Right lung (tissue), 5 donors: ENCODE measurements around the gene MIPEP. TPM values are rescaled to one million over a fixed set of nuclear protein-coding genes. Genes with fewer than 3 reads are reported as not detected.
"Not testable (repeated sequence)": the region's sequence is repeated elsewhere in the genome, so short reads cannot be mapped to it uniquely, and the experiment has no call there.

Source experiments
- DNase-seq, 2 donors: peaks; one replicate each; pipeline ENCODE4 v3.0.0-alpha.2; 2013
- polyA plus RNA-seq, 5 donors: library from polyadenylated mRNA; unstranded; fragments of 120-200 nt; gene quantifications; one replicate each; pipeline versions ENCODE4 v1.2.1 to v1.2.3, GENCODE V29; 2013; ENCODE audit warnings: inconsistent platforms in 1 of 5, low replicate concordance in 1 of 5; ENCODE audit not compliant: insufficient read length in 5 of 5, insufficient read depth in 1 of 5

Gene MIPEP
- polyA plus RNA-seq, 5 donors, result 15.7 to 21.3 (median 16.8) TPM

DNA sequence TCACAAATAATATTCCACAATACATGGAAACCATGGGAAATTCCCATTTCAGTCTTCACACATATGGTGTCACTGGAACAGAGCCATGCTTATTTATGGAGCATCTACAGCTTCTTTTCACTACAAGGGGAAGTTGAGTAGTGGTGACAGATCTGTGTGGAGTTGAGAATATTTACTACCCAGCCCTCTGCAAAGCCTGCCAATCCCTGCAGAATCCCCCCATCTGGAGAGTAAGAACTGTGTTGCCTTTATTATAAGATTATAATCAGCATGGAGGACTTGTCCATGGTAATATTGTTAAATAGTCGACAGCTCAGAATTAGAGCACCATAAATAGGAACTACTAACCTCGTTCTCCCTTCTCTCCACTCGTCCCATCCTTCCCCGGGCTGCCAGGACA is 4.6 kb upstream of the MIPEP start:
- DNase-seq, result not testable (repeated sequence)

DNA sequence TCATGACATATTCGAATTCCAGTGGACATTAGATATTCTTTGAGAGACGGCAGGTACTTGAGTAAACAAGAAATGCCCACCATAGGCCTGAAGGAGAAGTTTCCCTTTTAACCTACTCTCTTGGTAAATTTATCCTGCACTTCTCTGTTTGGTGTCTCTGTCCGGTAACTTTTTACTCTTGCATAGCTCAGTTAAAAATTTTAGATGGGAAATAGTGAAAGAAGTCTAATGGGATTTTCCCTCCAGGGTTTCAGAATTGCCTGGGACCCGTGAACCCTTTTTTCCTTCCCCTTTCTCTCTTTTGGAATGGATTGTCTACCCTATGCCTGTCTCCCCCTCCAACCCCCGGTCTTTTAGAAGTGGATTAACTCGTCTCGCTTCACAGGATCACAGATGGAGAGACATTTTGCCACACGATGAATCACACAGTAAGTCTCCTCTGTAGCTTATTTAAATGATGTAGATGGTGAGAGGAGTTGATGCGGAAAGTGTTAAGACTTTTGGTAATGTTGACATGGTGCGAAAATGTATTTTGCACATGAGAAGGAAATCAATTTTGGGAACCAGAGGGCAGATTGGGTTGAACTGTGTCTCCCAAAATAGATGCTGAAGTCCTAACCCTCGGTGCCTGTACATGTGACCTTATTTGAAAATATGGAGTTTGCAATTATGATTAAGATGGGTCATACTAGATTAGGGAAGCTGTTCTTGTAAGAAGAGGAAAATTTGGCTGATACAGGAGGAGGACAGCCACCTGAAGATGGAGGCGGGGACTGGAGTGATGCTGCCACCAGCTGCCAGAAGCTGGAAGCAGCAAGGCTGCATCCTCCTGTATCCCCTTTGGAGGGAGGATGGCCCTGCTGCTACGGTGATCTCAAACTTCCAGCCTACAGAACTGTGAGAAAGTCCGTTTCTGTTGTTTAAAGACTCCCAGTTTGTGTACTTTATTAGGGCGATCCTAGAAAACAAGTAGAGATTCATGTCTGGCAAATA is 711 bp upstream of the MIPEP start:
- no peak for DNase-seq

DNA sequence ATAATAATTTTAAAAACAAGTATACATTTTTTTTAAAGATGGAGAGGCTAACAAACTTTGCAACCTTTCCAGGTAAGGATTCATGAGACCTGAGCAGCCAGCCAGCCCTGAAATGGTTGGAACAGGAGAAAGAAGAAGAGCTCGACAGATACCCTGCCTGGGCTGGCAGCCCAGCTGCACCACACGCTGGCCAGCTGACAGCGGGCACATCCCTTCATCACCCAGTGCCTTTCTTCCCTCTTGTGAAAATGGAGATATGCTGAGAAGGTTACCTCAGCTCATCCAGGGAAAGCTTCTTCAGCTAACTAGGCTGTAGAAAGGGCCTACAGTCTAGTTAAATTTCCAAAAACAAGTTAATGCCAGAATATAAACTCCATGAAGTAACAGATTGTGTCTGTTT is 4.8 kb downstream of the MIPEP start:
- not testable (repeated sequence) for DNase-seq

DNA sequence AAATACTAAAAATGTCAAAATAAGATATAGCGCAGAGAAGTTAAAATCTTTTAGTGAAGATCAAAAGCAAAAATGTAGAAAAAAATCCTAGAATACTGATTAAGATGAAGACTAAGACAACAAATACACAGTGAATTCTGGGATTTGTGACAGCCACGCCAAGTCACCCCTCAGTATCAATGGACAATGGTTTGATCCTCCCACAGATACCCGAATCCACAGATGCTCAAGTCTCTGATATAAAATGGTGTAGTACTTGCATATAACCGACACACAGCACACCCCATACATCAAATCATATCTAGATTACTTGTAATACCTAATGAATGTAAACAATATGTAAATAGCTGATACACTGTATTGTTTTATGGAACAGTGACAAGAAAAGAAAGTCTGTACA is 5.9 kb downstream of the MIPEP start:
- no peak for DNase-seq

DNA sequence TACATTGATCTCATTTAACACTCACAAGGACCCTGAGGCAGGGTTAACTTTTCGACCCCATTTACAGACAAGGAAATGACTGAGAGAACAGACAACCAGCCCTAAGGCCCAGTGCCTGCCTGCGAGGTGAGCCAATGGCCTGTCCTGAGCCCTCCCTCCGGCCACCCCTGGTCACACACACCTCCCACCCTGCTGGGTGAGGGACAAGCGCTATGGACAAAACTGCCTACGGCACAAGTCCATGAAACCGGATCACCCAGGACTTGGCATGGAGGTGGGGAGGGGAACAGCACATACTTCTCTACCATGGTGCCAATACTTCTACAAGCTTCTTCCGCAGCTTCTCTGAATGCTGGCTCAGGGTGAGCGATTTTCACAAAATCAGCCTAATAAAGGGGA is 7.8 kb downstream of the MIPEP start:
- not testable (repeated sequence) for DNase-seq

DNA sequence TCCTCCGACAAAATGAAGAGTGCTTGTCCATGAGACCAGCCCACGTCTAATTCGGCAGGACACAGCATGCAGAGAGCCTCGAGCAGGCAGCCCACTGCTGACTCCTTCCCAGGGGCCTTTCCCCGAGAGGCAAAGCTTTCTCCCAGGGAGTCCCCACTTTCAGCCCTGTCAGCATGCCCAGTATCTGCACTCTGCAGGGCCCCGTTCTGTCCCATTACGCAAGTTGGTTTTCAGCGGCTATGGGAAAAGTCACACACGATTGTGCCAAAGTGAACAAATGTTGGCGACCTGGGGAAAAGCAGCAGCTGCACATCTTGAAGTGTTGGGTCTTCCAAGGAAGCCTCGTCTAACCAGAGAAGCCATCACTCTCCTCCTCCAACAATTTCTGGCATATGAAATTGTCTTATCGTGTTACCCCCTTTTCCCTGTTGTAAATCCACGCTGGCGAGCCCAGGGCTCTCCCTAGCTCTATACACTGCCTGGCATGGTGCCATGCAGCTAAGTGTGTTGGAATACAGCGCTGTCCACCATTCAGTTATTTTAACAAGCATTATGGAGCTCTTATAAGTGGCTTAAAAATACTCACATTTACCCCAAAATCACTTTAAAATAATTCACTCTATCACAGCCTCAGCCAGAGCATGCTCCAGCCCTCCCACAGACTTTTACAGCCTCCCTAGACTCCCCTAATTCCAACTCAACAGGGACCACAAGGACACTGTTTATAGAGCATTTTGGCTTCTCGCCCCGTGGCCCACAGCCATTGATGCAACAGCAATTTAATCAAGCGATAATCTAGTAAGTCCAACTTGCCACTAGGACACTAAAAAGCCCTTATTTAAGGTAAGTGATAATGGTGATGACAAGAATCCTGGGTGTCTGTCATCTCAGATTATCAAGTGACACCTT is 8.5 kb downstream of the MIPEP start:
- DNase-seq, result peak; percentile 51 to 56

DNA sequence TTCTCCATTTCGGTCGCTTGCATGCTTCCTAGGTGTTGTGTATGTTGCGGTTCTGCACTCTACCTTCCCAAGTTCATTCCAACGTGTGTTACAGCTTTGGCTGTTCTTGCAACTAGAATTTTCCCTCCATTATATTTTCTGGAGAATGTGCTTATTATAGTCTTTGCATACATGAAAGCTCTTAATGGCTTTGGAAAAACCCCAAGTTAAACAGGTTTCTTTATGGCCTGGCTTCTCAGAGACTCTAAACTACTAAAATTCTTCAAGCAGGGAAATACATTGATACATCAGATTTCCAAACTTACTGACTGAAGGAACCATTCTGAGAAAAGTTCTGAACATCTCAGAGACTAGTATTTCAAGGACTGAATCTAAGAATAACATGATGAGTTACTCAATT is 11.9 kb downstream of the MIPEP start:
- DNase-seq, result no peak

DNA sequence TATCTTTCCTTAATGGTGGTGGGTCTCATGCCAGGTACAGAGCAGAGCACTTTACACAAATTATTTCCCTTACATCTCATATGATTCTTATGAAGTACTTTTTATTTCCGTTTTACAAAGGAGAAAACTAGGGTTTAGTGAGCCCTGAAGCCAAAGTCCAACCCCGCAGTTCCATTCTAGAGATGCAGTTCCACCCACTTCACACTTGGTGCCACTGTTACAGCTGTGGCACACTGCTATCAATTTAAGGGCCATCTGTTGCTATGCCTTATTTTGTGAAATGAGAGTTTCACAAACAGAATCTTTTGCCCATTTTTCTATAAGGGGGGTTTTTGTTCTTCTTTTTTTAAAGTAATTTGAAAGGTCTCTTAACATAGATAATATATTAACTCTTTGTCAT is 12.9 kb downstream of the MIPEP start:
- DNase-seq, result no peak

DNA sequence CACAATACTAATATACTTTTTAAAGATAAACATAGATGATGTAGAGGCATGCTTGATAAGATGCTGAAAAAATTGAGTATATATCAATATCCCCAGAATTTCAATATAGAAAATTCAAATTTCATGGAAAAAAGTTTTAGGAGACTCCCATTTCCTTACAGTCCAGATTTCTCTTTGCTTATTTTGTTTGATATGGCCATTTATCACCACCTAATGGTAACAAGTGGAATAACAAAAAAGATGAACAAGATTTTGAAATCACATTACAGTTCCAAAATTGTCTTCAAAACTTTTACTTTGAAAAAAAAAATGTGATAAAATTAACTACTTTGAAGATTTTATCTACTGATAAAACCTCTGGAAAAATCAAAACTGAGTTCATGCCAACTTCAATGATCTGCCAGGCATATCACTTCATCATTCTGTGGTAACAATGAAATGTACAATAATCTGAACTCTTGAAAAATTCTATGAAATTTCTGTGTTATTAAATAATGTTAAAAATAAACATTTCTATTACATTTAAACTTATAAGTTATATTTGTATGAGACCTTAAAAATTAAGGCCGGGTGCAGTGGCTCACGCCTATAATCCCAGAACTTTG is 17.5 kb downstream of the MIPEP start:
- peak in 1 of 2 donors; percentile 43 for DNase-seq

DNA sequence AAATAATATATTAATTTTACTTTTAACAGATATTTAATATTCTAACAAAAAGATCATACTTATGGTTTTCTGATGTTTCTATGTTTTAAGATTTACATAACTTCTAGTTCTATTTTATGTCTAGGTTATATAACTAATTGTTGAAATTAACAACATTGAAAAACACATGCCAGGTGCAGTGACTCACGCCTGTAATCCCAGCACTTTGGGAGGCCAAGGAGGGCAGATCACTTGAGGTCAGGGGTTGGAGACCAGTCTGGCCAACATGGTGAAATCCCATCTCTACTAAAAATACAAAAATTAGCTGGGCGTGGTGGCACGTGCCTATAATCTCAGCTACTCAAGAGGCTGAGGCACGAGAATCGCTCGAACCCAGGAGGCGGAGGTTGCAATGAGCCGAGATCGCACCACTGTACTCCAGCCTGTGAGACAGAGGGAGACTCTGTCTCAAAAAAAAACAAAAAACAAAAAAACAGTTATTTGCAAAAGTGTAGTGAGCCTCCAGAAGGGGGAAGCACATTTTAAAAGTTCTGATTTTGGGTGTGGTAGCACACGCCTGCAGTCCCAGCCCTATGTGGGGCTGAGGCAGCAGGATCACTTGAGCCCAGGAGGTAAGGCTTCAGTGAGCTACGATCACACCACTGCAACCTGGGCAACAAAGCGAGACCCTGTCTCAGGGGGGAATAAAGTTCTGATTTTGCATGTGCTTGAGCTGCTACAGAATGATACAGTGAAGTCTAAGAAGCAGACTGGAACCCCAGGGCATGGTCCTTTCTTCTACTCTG is 18.7 kb downstream of the MIPEP start:
- no peak for DNase-seq

DNA sequence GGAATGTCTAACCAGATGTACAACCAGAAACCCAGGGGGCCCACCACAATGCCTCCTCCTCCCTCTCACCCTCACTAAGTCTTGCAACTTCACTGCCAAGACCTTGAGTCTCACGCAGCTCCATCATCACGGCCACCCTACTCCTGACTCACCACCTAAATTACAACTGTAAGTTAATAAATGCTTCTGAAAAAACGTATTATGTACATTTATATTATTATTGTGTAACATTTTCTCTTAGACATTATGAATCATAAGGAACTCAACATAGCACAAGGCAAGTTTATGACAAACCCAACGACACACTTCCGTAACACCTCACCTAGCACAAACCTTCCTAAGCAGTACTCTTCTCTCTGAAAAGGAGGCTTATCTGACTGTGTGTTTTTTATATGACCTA is 20.7 kb downstream of the MIPEP start:
- DNase-seq, result no peak

DNA sequence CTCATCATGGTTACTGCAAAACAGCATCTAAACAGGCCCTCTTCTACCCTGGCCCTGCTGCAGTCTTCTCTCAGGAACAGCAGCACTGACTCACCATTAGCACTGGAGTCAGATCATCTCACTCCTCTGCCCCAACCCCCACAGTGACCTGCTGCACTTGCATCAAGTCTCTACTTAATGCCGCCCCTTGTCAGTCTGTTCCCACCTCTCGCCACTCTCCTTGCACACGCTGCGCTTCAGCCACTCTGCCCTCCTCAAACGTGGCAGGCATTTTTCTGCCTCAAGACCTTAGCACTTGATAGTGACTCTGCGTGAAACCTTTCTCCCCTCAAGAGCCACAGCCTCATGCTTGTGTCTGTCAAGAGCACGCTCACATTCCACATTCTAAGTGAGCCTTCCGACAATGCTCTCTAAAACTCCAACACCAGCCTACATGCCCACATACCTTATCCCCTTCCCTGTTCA is 22.1 kb downstream of the MIPEP start:
- no peak for DNase-seq

DNA sequence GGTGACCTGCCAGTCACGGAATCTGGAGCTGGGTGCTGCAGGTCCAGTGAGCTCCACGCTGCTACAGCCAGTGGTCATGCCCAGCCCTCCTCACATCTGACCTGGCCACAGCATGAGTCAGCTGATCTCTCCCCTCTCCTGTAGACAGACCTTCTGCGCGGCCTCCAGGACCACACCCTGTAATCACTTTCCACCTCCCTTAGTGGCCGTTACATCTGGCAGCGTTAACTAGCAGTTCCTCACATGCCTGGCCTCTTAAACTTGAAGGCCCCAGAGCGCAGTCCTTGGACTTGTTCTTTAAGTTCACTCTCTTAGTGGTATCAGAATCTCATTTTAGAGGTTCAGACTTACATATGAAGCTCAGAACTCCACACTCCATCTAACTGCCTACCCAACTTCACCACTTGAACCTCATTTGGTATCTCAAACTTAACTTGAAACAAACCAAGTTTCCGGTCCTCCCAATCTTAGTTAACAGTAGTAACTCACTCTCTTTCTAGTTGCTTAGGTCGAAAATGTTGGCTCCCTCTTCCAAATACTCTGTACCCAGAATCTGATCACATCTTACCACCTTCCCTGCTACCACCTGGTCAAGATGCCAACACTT is 22.7 kb downstream of the MIPEP start:
- DNase-seq, result no peak

DNA sequence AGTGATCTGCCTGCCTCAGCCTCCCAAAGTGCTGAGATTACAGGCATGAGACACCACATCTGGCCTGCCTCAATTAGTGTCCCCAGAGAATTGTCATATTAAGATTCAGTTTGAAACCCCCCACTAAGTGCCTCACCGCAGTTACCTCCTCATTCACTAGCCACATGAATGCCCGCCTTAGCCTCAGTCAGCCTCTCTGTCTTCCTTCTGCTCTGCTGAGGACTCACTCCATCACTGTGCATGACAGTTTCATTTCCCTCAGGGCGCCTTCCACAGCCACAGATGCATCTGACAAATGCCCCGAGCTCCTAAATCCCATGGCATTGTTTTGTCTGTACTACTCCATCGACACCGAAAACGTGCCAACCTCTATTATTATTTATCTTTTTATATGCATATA is 23.3 kb downstream of the MIPEP start:
- DNase-seq, result no peak

DNA sequence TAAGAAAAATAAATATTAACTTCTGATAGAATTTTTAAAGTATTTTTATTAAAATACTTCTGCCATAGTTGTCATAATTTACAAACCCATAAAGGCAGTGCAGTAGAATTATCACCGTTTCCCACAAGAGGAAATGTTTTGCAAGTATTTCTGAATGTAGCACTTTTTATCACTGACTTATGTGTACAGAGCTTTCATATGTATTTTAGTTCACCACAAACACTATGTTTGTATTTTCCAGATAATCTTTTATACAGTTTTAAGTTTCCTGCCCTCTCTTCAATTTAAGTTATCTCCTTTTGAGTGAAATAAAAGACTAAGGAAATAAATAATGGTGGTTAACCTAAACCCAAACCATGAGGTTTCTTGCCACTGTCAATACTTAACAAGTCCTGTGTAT is 24.2 kb downstream of the MIPEP start:
- DNase-seq, result no peak

DNA sequence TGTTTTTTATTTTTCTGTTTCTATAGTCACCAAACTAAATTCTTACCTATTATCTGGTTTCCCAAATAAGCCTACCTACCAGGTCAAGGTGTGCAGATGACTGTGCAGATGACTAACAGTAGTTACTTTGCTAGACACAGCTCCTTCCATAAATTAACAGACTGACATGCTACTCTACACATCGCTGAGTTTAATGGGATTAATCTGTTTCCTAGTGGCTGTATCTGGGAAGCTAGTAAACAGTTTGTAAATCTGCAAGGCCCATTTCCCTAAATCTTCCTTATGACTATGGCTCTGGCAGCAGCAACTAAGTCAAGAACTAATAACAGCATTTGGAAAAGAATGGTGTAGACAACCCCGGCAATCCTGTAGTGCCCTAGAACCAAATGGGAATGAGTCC is 27.9 kb downstream of the MIPEP start:
- DNase-seq, result no peak

DNA sequence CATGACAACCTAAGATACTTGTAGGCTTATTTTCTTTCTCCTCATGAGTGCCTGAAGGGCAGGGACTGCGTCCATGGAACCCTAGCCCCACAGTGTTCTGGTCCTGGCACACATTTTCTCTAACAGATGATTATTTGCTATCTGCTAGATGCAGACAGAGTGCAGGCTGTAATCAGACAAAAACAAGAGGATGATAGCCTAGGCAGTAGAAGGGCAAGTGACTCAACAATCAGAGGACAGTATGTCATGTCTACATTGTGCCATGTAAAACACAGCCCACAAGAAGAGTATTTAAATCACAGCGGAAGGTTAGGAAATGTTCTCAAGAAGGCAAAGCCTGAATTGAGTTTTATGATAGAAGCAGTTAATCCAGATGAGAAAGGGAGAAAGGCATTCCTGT is 29.3 kb downstream of the MIPEP start:
- no peak for DNase-seq

DNA sequence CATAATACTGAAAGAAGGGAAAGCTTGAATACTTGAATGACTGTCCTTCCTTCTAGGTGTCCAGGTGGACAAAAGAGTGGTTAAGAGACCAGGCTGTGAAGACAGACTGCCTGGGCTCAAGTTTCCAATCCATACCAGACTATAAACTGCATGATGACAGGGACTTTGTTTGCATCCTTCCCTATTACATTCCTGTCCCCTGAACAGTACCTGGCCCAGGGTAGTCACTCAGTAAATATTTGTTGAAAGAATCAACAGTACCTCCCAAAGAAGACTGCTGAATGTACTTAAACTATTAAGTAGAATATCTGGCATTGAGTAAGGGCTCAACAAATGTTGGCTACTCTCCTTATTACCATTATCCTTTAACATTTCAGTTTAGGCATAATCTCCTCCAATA is 29.7 kb downstream of the MIPEP start:
- no peak for DNase-seq

DNA sequence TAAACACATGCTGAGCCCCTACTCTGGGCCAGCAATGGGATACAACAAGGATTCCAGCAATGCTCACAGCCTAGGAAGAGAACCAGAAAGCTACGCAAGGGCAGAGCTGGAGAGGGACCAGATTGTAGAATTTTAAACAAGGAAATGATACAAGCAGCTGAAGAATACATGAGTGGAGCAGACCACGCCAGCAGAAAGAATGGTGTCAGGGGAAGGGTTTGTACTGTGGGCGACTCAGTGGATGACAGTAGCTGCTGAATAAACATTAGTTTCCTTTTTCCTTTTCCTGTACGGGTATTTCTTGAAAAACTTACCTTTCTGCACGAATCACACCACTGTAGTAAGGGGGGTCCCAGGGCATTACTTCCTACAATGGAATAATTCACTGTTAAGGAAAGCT is 30.7 kb downstream of the MIPEP start:
- DNase-seq, result no peak

DNA sequence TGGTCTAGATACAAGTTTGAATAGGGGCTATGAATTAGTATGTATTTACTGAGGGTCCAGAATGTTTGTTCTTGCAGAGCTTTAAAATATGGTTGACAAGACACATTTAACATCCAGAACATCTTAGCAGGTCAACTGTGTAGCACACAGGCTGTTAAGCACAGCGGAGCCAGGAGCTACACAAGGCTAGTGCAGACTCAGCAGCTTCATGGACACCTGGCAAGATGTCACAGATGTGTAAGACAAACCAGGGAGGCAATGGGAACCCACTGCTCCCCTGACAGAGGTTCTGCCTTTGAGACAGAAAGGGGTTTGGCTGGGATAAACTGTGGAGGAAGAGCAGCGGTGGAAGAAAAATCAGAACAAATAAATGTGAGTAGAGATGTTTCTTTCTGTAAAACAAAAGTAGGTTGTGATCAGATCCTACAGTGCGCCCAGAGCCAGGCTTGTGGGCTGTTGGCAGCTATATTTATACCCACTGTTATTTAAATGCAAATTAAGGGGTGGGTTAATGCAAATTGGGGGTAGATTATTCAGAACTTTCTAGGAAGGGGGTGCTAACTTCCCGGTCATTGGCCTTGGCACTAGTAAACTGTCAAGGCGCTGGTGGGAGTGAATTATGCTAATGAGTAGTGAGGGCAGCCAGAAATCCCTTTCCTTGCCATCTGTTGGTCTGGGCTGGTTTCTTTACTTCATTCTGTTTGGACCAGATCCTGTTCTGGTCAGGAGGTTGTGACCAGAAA is 33.0 kb downstream of the MIPEP start:
- DNase-seq, result no peak
